Measurements from ENCODE around the gene FAM114A1.
"Not testable (repeated sequence)": the region's sequence is repeated elsewhere in the genome, so short reads cannot be mapped to it uniquely, and the experiment has no call there.

Gene FAM114A1

GRCh38 chr4:38909015-38909414 lies 41.4 kb downstream of the FAM114A1 start:
- no peak overlapping the region for H3K4me3 ChIP-seq (ENCODE audit: low read length)
- no peak for TF ChIP-seq CTCF (conservative IDR thresholded peaks at IDR 0.05; ENCODE audit: low read depth, low read length)
- DNase-seq (ENCODE audit: low read depth), result no peak

- no peak overlapping the region for H3K4me3 ChIP-seq (ENCODE audit: low read length)
- DNase-seq (ENCODE audit: low read depth), result no peak
- no peak for TF ChIP-seq CTCF (conservative IDR thresholded peaks at IDR 0.05; ENCODE audit: low read depth, low read length)
Observed at GRCh38 chr4:38911257-38911656, 43.7 kb downstream of the FAM114A1 start.

- DNase-seq (ENCODE audit: low read depth), result no peak
- H3K4me3 ChIP-seq (ENCODE audit: low read length), result no peak overlapping the region
- TF ChIP-seq CTCF (conservative IDR thresholded peaks at IDR 0.05; ENCODE audit: low read depth, low read length), result no peak
Observed at GRCh38 chr4:38914854-38915253, 47.2 kb downstream of the FAM114A1 start.

- not testable (repeated sequence) for DNase-seq (ENCODE audit: low read depth)
Observed at GRCh38 chr4:38916267-38916666, 48.7 kb downstream of the FAM114A1 start.

GRCh38 chr4:38917481-38918025 lies 49.9 kb downstream of the FAM114A1 start:
- no peak for TF ChIP-seq CTCF (conservative IDR thresholded peaks at IDR 0.05; ENCODE audit: low read depth, low read length)
- no peak for DNase-seq (ENCODE audit: low read depth)

More at GRCh38 chr4:38916267-38916666, 48.7 kb downstream of the FAM114A1 start:
- H3K4me3 ChIP-seq (ENCODE audit: low read length), result not testable (repeated sequence)

GRCh38 chr4:38919494-38919893 lies 51.9 kb downstream of the FAM114A1 start:
- no peak for TF ChIP-seq CTCF (conservative IDR thresholded peaks at IDR 0.05; ENCODE audit: low read depth, low read length)
- DNase-seq (ENCODE audit: low read depth), result no peak
- no peak overlapping the region for H3K4me3 ChIP-seq (ENCODE audit: low read length)

More at GRCh38 chr4:38917481-38918025, 49.9 kb downstream of the FAM114A1 start:
- no peak overlapping the region for H3K4me3 ChIP-seq (ENCODE audit: low read length)

GRCh38 chr4:38920186-38920585 lies 52.6 kb downstream of the FAM114A1 start:
- DNase-seq (ENCODE audit: low read depth), result no peak
- no peak for TF ChIP-seq CTCF (conservative IDR thresholded peaks at IDR 0.05; ENCODE audit: low read depth, low read length)
- H3K4me3 ChIP-seq (ENCODE audit: low read length), result no peak overlapping the region
